HEK293 (cell line): Measurements from ENCODE around the gene TNS1.

Experiments used
- CTCF ChIA-PET: fragments of 350-600 bp; formaldehyde crosslinking; extraction: SDS; loops from one replicate; lab custom pipeline; 2021; ENCODE audit warnings: antibody characterized with exemption; lab: Yijun Ruan, JAX
- POLR2A ChIA-PET: fragments of 300-600 bp; formaldehyde crosslinking; extraction: SDS; loops from one replicate; lab custom pipeline; 2020; ENCODE audit warnings: antibody characterized with exemption, inconsistent platforms; lab: Yijun Ruan, JAX
- H3K27ac ChIP-seq: fragments of 200-500 bp; sonication (Bioruptor generic); 2 replicates; pipeline ENCODE4 v1.5.1; 2014; ENCODE audit warnings: low read depth, low read length, control low read depth, inconsistent platforms; ENCODE audit errors: extremely low read depth
- H3K36me3 ChIP-seq, 2 experiments: fragments of 200-500 bp in 1 of 2; sonication (Bioruptor generic) in 1 of 2; 1 replicate in 1 of 2; 2 replicates in 1 of 2; pipeline ENCODE4 v1.5.1; 2014 to 2017; ENCODE audit warnings: inconsistent platforms in 2 of 2, low read length in 2 of 2; ENCODE audit not compliant: control insufficient read depth in 2 of 2, insufficient read depth in 1 of 2
- H3K4me1 ChIP-seq: fragments of 200-500 bp; sonication (Bioruptor generic); 2 replicates; pipeline ENCODE4 v1.5.1; 2014; ENCODE audit warnings: mild to moderate bottlenecking, low read length, inconsistent platforms; ENCODE audit not compliant: control insufficient read depth, insufficient read depth
- H3K4me3 ChIP-seq: 2 replicates; pipeline ENCODE4 v1.5.1; 2011; ENCODE audit warnings: low read depth, mild to moderate bottlenecking, control low read depth, low read length, moderate library complexity
- H3K9me3 ChIP-seq: fragments of 200-500 bp; sonication (Bioruptor generic); 2 replicates; pipeline ENCODE4 v1.5.1; 2014; ENCODE audit warnings: low read depth, low read length, inconsistent platforms; ENCODE audit not compliant: control insufficient read depth, insufficient read depth
- ATF2 ChIP-seq: fragments of 450-650 bp; formaldehyde crosslinking; IDR thresholded peaks from 2 replicates; pipeline ENCODE4 v1.5.1; 2016; ENCODE audit warnings: missing biosample characterization, missing genetic modification characterization, low read depth
- FEZF1 ChIP-seq: fragments of 450-650 bp; formaldehyde crosslinking; IDR thresholded peaks from 2 replicates; pipeline ENCODE4 v1.5.1; 2016; ENCODE audit warnings: missing biosample characterization, missing genetic modification characterization
- PBX3 ChIP-seq: sonication (generic); formaldehyde crosslinking; IDR thresholded peaks from 2 replicates; pipeline ENCODE4 v1.8.1; 2022; ENCODE audit warnings: mild to moderate bottlenecking, moderate library complexity, missing genetic modification reagents
- REST ChIP-seq: fragments of 450-650 bp; formaldehyde crosslinking; IDR thresholded peaks from 2 replicates; pipeline ENCODE4 v1.5.1; 2016; ENCODE audit warnings: missing biosample characterization, missing genetic modification characterization
- SALL2 ChIP-seq: fragments of 450-650 bp; formaldehyde crosslinking; IDR thresholded peaks from 2 replicates; pipeline ENCODE4 v1.5.0; 2017; ENCODE audit warnings: missing biosample characterization, mild to moderate bottlenecking, missing genetic modification characterization, borderline replicate concordance
- ZBTB26 ChIP-seq: fragments of 450-650 bp; formaldehyde crosslinking; optimal IDR thresholded peaks from 2 replicates; pipeline ENCODE3; 2016; ENCODE audit warnings: missing biosample characterization, mild to moderate bottlenecking, missing genetic modification characterization
- ZNF114 ChIP-seq: fragments of 450-650 bp; formaldehyde crosslinking; IDR thresholded peaks from 2 replicates; pipeline ENCODE4 v1.5.0; 2017; ENCODE audit warnings: missing biosample characterization, missing genetic modification characterization
- ZNF174 ChIP-seq: fragments of 450-650 bp; formaldehyde crosslinking; IDR thresholded peaks from 2 replicates; pipeline ENCODE4 v1.5.0; 2017; ENCODE audit warnings: missing biosample characterization, mild to moderate bottlenecking, missing genetic modification characterization
- ZNF2 ChIP-seq: fragments of 450-650 bp; formaldehyde crosslinking; IDR thresholded peaks from 2 replicates; pipeline ENCODE4 v1.5.1; 2016; ENCODE audit warnings: missing biosample characterization, missing genetic modification characterization
- ZNF23 ChIP-seq: fragments of 450-650 bp; formaldehyde crosslinking; IDR thresholded peaks from 2 replicates; pipeline ENCODE4 v1.5.1; 2016; ENCODE audit warnings: missing biosample characterization, missing genetic modification characterization, borderline replicate concordance
- ZNF24 ChIP-seq: fragments of 450-650 bp; formaldehyde crosslinking; IDR thresholded peaks from 2 replicates; pipeline ENCODE4 v1.5.1; 2016; ENCODE audit warnings: missing biosample characterization, missing genetic modification characterization
- ZNF280C ChIP-seq: fragments of 450-650 bp; formaldehyde crosslinking; IDR thresholded peaks from 2 replicates; pipeline ENCODE4 v1.5.1; 2016; ENCODE audit warnings: missing biosample characterization, missing genetic modification characterization
- ZNF404 ChIP-seq: fragments of 450-650 bp; formaldehyde crosslinking; IDR thresholded peaks from 2 replicates; pipeline ENCODE4 v1.5.1; 2017; ENCODE audit warnings: missing biosample characterization, missing genetic modification characterization
- ZNF629 ChIP-seq: fragments of 450-650 bp; formaldehyde crosslinking; IDR thresholded peaks from 2 replicates; pipeline ENCODE4 v1.5.1; 2017; ENCODE audit warnings: missing biosample characterization, missing genetic modification characterization
- ZNF639 ChIP-seq: fragments of 450-650 bp; formaldehyde crosslinking; IDR thresholded peaks from 2 replicates; pipeline ENCODE4 v1.5.1; 2016; ENCODE audit warnings: missing biosample characterization, missing genetic modification characterization
- ZNF660 ChIP-seq: fragments of 450-650 bp; IDR thresholded peaks from 2 replicates; pipeline ENCODE4 v1.5.1; 2018; ENCODE audit warnings: missing biosample characterization, mild to moderate bottlenecking, missing genetic modification characterization
- ZNF701 ChIP-seq: fragments of 450-650 bp; formaldehyde crosslinking; IDR thresholded peaks from 2 replicates; pipeline ENCODE4 v1.5.1; 2016; ENCODE audit warnings: missing biosample characterization, missing genetic modification characterization
- ZSCAN30 ChIP-seq: fragments of 450-650 bp; IDR thresholded peaks from 2 replicates; pipeline ENCODE4 v1.5.1; 2018; ENCODE audit warnings: missing biosample characterization, mild to moderate bottlenecking, missing genetic modification characterization, moderate library complexity

TNS1 gene

GRCh38 chr2:217973008-217973787 lies 29.6 kb downstream of the TNS1 start:
- H3K36me3 ChIP-seq = no peaks in the 10 kb centered on the region

GRCh38 chr2:217972490-217972889 lies 30.3 kb downstream of the TNS1 start:
- H3K27ac ChIP-seq = no peak overlapping the region
- H3K4me3 ChIP-seq = no peak overlapping the region
- H3K36me3 ChIP-seq = no peaks in the 10 kb centered on the region
- no peaks in the 10 kb centered on the region for H3K4me1 ChIP-seq
- CTCF ChIA-PET = interaction anchor here (0.6 to 1.4 kb wide), 4 partner anchors 15 to 24 kb away, joined by 3 to 4 read pairs (median 4); no protein-coding TSS in a partner anchor
- POLR2A ChIA-PET = no interaction called here
- H3K9me3 ChIP-seq = no peaks in the 10 kb centered on the region
- TF ChIP-seq ZNF23 (tag by site-specific recombination) = no peak
- no peak for TF ChIP-seq ZBTB26 (tag by site-specific recombination)
- no peak for TF ChIP-seq ZNF24 (tag by site-specific recombination)
- no peak for TF ChIP-seq ZNF114
- TF ChIP-seq SALL2 (tag by site-specific recombination) = no peak
- TF ChIP-seq ZSCAN30 (tag by site-specific recombination) = no peak
- TF ChIP-seq ZNF280C (tag by site-specific recombination) = no peak
- TF ChIP-seq ZNF660 (tag by site-specific recombination) = no peak

More at GRCh38 chr2:217973008-217973787, 29.6 kb downstream of the TNS1 start:
- ChIA-PET POLR2A (no interaction called here), CTCF (interaction anchor here (0.6 to 1.4 kb wide), 4 partner anchors 16 to 29 kb away, joined by 3 read pairs; no protein-coding TSS in a partner anchor)
- Histone ChIP-seq H3K9me3 (no peaks in the 10 kb centered on the region), H3K4me3 (no peak overlapping the region), H3K4me1 (no peaks in the 10 kb centered on the region), H3K27ac (no peak overlapping the region)
- TF ChIP-seq FEZF1 (tag by site-specific recombination) = no peak
- TF ChIP-seq ZNF701 (tag by site-specific recombination) = no peak
- TF ChIP-seq PBX3 (CRISPR knock-in tag) = no peak
- TF ChIP-seq ZNF639 (tag by site-specific recombination) = no peak
- TF ChIP-seq ZNF404 = no peak
- TF ChIP-seq ZNF2 (tag by site-specific recombination) = no peak
- TF ChIP-seq REST = no peak
- no peak for TF ChIP-seq ZNF174 (tag by site-specific recombination)
- no peak for TF ChIP-seq ZNF629
- no peak for TF ChIP-seq ATF2 (tag by site-specific recombination)
